ENCODE results near the gene CACNB4. TPM values are rescaled to one million over a fixed set of nuclear protein-coding genes. Genes with fewer than 3 reads are reported as not detected.

The CACNB4 gene
- total RNA-seq, 1 donor, result 4.3 TPM

DNA sequence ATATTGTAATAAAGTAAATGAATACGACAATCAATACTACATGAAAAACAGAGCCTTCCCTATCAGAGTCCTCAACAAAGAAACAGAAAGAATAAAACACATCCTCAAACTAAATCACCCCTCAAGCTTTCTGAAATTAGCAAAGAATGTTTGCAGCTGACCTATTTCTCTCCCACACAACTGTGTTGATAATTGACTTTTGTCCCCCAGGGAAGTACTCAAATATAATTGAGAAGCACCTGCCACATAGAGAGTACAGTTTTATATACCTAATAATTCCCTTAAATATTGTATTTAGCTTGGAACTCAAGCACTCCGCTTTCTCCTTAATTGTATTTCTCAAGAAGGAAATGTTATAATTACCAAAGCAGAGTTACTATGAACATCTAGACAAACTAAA is 12.6 kb downstream of the CACNB4 start:
- no peak for DNase-seq (ENCODE audit: insufficient read length, low spot score, missing footprints)
- H3K27me3 ChIP-seq (ENCODE audit: insufficient read depth, low read length), result peaks cover 31% of the 10 kb centered on the region
- no peaks in the 10 kb centered on the region for H3K36me3 ChIP-seq (ENCODE audit: insufficient read depth, low read length)
- no peak overlapping the region for H3K4me2 ChIP-seq (ENCODE audit: insufficient read depth, low read length)
- no peaks in the 10 kb centered on the region for H3K79me2 ChIP-seq (ENCODE audit: insufficient read depth, low read length)
- no peaks in the 10 kb centered on the region for H4K20me1 ChIP-seq (ENCODE audit: insufficient read depth, low read length)
- H3K9me3 ChIP-seq (ENCODE audit: low read depth, low read length), result no peaks in the 10 kb centered on the region
- no peak overlapping the region for H2AFZ ChIP-seq (ENCODE audit: low read length)
- TF ChIP-seq CTCF (IDR thresholded peaks at IDR 0.05; ENCODE audit: extremely low read depth, low read depth, low read length), result no peak
- no peaks in the 10 kb centered on the region for H3K4me1 ChIP-seq (ENCODE audit: insufficient read depth, low read length)
- no peak overlapping the region for H3K4me3 ChIP-seq (ENCODE audit: insufficient read depth, low read length)
- H3K27ac ChIP-seq (ENCODE audit: low read depth, low read length), result no peak overlapping the region

DNA sequence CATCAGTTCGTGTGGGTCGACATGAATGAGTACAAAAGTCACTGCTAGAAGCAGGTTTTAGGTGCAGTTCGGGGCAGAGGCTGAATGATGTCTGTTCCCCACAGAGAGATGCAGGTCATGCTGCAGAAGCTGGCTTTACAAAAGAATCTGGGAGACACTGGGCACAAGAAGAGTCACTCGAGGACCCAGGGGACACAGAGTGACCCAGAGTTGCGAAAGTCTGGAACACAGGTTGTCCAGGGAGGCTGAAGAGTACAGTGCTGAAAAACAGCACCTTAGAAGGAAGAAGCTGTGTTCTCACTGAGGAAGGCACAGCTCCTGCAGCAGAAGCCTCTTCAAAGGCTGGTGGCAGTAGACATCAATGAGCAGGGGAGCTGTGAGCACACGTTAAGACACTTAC is 14.8 kb downstream of the CACNB4 start:
- peaks cover 24% of the 10 kb centered on the region for H3K27me3 ChIP-seq (ENCODE audit: insufficient read depth, low read length)
- no peak for TF ChIP-seq CTCF (IDR thresholded peaks at IDR 0.05; ENCODE audit: extremely low read depth, low read depth, low read length)
- no peaks in the 10 kb centered on the region for H3K36me3 ChIP-seq (ENCODE audit: insufficient read depth, low read length)
- no peak for DNase-seq (ENCODE audit: insufficient read length, low spot score, missing footprints)
- no peaks in the 10 kb centered on the region for H4K20me1 ChIP-seq (ENCODE audit: insufficient read depth, low read length)
- H2AFZ ChIP-seq (ENCODE audit: low read length), result no peak overlapping the region
- H3K9me3 ChIP-seq (ENCODE audit: low read depth, low read length), result no peaks in the 10 kb centered on the region
- no peaks in the 10 kb centered on the region for H3K79me2 ChIP-seq (ENCODE audit: insufficient read depth, low read length)
- no peak overlapping the region for H3K27ac ChIP-seq (ENCODE audit: low read depth, low read length)
- no peak overlapping the region for H3K4me2 ChIP-seq (ENCODE audit: insufficient read depth, low read length)
- H3K4me3 ChIP-seq (ENCODE audit: insufficient read depth, low read length), result no peak overlapping the region
- H3K4me1 ChIP-seq (ENCODE audit: insufficient read depth, low read length), result no peaks in the 10 kb centered on the region

GRCh38 chr2:152083202-152083875 is 15.5 kb downstream of the CACNB4 start:
- no peak for DNase-seq (ENCODE audit: insufficient read length, low spot score, missing footprints)
- Histone ChIP-seq H3K4me3 (ENCODE audit: insufficient read depth, low read length) (no peak overlapping the region), H3K4me1 (ENCODE audit: insufficient read depth, low read length) (no peaks in the 10 kb centered on the region), H3K4me2 (ENCODE audit: insufficient read depth, low read length) (no peak overlapping the region), H2AFZ (ENCODE audit: low read length) (no peak overlapping the region), H3K36me3 (ENCODE audit: insufficient read depth, low read length) (no peaks in the 10 kb centered on the region), H4K20me1 (ENCODE audit: insufficient read depth, low read length) (no peaks in the 10 kb centered on the region), H3K27me3 (ENCODE audit: insufficient read depth, low read length) (peaks cover 21% of the 10 kb centered on the region), H3K27ac (ENCODE audit: low read depth, low read length) (no peak overlapping the region), H3K9me3 (ENCODE audit: low read depth, low read length) (no peaks in the 10 kb centered on the region), H3K79me2 (ENCODE audit: insufficient read depth, low read length) (no peaks in the 10 kb centered on the region)
- TF ChIP-seq CTCF (IDR thresholded peaks at IDR 0.05; ENCODE audit: extremely low read depth, low read depth, low read length), result no peak

GRCh38 chr2:152078662-152079061 is 20.2 kb downstream of the CACNB4 start:
- Histone ChIP-seq H3K27ac (ENCODE audit: low read depth, low read length) (no peak overlapping the region), H3K4me3 (ENCODE audit: insufficient read depth, low read length) (no peak overlapping the region), H3K27me3 (ENCODE audit: insufficient read depth, low read length) (peaks cover 14% of the 10 kb centered on the region), H2AFZ (ENCODE audit: low read length) (no peak overlapping the region), H3K4me1 (ENCODE audit: insufficient read depth, low read length) (no peaks in the 10 kb centered on the region), H3K4me2 (ENCODE audit: insufficient read depth, low read length) (no peak overlapping the region), H3K79me2 (ENCODE audit: insufficient read depth, low read length) (no peaks in the 10 kb centered on the region), H3K36me3 (ENCODE audit: insufficient read depth, low read length) (no peaks in the 10 kb centered on the region), H3K9me3 (ENCODE audit: low read depth, low read length) (no peaks in the 10 kb centered on the region), H4K20me1 (ENCODE audit: insufficient read depth, low read length) (no peaks in the 10 kb centered on the region)
- DNase-seq (ENCODE audit: insufficient read length, low spot score, missing footprints), result no peak
- no peak for TF ChIP-seq CTCF (IDR thresholded peaks at IDR 0.05; ENCODE audit: extremely low read depth, low read depth, low read length)
